Muscle of arm (tissue), 14 donors: Measurements from ENCODE around the gene MOBP. TPM values are rescaled to one million over a fixed set of nuclear protein-coding genes. Genes with fewer than 3 reads are reported as not detected.
A peak's percentile ranks its signal among the peaks of the same experiment; 100 is the strongest.
"Not testable (repeated sequence)": the region's sequence is repeated elsewhere in the genome, so short reads cannot be mapped to it uniquely, and the experiment has no call there.

Source experiments
- DNase-seq: peaks from one replicate; pipeline ENCODE4 v3.0.0-alpha.2; 2013
- long read RNA-seq, 11 donors: transcript quantifications; one replicate each; lab custom pipeline, GENCODE V29; 2026
- polyA plus RNA-seq, 12 donors: library from polyadenylated mRNA; unstranded; fragments of 120-200 nt; gene quantifications; one replicate each; pipeline ENCODE4 v1.2.1, GENCODE V29; 2013; ENCODE audit not compliant: insufficient read length in 12 of 12

The MOBP gene, protein sequence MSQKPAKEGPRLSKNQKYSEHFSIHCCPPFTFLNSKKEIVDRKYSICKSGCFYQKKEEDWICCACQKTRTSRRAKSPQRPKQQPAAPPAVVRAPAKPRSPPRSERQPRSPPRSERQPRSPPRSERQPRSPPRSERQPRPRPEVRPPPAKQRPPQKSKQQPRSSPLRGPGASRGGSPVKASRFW
- polyA plus RNA-seq: under 1 TPM in 8 of 12 donors, not detected in 4; 0.03 to 0.48 (median 0.14) TPM
- long read RNA-seq, donor 1: 0 reads
- long read RNA-seq, donor 2: 0 reads
- long read RNA-seq, donor 3: 0 reads
- long read RNA-seq, donor 4: 0 reads
- long read RNA-seq, donor 5: 0 reads
- long read RNA-seq, donor 6: 0 reads
- long read RNA-seq, donor 7: 0 reads
- long read RNA-seq, donor 8: 0 reads
- long read RNA-seq, donor 9: 0 reads
- long read RNA-seq, donor 10: 0 reads
- long read RNA-seq, donor 11: 0 reads

DNA sequence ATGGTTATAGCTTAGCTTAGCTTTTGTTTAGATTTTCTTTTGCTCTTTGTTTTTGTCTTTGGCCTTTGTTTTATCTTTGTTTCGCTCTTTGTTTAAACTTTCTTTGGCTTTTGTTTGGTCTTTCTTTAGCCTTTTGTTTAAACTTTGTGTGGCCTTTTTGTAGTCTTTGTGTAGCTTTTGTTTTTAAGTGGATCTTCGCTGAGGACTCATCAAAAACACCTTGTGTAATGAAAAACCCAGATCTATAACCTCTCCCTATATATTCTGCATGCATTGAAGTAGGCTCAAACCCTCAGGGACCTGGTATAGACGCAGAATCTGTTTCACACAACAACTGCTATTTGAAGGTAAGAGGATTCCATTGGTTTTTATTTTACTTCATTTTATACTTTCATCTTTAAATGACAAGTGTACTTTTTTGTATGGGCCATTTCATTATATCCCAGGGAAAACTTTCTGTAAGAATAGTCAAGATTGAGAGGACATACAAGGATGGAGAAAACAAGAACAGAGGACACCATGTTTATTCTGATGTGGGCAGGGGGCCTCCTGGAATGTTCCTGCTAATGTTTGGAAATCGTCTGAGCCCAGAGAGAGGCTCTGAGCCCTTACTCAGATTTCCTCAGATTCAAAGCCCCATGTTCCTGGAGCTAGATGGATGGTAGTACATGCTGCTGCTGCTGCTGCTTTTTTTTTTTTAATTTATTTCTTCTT, at the start of gene MOBP:
Gene MOBP (plus strand): TSS at position 287 of the 714 bp plus-strand sequence. CDS start 34,390 bp downstream, outside the sequence.
- no peak for DNase-seq

DNA sequence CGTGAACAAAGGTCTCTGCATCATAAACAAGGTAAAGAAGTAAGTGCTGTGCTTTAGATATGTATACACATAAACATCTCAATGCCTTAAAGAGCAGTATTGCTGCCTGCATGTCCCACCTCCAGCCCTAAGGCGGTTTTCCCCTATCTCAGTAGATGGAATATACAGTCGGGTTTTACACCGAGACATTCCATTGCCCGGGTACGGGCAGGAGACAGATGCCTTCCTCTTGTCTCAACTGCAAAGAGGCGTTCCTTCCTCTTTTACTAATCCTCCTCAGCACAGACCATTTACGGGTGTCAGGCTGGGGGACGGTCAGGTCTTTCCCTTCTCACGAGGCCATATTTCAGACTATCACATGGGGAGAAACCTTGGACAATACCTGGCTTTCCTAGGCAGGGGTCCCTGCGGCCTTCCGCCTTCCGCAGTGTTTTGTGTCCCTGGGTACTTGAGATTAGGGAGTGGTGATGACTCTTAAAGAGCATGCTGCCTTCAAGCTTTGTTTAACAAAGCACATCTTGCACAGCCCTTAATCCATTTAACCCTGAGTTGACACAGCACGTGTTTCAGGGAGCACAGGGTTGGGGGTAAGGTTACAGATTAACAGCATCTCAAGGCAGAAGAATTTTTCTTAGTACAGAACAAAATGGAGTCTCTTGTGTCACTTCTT, 48.8 kb upstream of the MOBP start:
- not testable (repeated sequence) for DNase-seq

DNA sequence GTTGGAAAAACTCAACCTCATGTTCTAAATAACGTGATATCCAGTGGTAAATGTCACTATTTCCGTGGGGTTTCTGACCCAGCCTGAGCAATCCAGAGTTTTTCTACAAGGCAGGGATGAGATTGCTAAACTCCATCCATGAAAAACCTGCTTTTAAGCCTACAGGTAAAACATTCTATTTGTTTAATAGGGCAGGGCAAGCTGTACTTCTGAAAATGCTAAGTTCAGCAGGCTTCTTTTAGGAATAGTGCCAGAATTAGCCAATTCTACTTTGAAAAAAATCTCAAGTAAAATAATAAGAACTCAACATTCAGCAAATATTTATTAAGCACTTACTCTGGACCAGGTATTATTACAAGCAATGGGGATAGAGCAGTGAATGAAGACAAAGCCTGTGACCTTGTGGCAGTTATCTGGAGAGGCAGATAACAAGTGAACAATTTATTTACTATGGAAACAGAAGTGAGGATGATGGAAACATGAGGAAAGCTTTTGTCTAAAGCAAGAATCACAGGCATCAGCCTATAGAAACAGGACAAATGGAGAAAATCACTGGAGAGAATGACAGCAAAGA, 47.7 kb upstream of the MOBP start:
- DNase-seq: no peak

DNA sequence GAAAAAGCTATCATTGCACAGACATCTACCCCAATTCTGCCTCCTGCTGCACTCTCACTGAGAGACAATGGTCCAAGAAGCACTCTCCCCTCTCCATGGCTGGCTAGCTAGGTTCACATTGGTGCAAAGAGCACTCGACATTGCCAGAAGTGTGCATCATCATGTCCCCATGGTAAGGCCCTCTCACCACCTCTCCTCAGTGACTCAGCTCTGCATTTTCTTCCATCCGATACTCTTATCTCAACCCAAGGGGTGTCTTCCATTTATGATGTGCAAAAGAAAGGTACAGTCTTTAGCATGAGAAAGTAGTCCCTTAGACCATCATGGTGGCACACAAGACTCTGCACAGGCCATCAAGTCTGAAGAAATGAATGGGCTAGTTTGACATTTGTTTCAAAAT, 46.9 kb upstream of the MOBP start:
- no peak for DNase-seq

DNA sequence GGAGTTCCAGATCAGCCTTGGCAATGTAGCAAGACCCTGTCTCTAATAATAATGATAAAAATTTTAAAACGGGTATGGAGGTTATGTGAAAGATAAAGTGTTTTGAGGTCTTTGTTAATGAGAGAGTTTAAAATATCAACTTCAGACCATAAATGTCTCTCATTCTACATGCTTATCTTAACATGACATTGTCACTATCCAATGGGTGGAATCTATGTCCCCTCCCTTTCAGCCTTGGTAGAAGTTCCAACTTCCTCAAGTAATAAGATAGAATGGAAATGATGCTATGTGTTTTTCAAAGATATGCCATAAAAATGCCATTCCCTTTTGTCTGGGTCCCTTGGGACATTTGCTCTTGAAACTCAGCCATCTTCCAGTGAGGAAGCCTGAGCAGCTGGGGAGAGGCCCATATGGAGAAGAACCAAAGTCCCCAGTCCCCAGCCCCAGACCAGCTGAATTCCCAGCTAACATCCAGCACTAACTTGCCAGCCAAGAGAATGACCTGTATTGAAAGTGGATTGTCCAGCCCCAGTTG, 44.0 kb upstream of the MOBP start:
- no peak for DNase-seq

DNA sequence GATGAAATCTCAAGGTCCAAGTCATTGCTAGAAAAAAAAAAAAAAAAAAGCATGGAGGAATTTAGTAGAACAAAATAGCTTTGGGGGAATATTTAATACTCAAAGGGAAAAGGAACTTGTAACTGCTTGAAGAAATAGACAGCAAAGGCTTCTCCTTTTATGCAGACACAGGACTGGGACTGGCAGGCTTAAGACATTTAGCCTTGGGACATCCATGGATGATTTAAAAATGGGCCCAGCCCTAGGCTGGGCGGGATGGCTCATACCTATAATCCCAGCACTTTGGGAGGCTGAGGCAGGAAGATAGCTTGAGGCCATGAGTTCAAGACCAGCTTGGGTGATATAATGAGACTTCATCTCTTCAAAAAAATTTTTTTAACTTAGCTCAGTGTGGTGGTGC, 41.2 kb upstream of the MOBP start:
- no peak for DNase-seq

DNA sequence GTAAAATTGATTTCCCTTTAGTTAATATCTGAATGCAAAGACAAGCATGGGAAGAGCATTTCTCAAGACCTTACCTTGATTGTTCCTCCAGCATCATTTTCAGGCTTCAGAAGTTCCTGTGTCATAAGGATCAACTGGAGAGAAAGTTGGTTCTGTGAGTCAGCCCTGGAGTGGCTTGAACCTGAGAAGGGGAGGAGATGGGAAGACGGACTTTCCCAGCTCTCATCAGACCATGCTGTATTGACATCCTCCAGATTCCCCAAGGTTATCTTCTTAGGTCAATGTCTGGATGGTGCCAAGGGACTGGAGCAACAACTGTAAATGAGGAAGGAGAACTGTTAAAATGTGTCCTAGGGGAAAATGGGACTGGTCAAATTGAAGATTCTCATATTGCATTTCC, 40.0 kb upstream of the MOBP start:
- DNase-seq: no peak

DNA sequence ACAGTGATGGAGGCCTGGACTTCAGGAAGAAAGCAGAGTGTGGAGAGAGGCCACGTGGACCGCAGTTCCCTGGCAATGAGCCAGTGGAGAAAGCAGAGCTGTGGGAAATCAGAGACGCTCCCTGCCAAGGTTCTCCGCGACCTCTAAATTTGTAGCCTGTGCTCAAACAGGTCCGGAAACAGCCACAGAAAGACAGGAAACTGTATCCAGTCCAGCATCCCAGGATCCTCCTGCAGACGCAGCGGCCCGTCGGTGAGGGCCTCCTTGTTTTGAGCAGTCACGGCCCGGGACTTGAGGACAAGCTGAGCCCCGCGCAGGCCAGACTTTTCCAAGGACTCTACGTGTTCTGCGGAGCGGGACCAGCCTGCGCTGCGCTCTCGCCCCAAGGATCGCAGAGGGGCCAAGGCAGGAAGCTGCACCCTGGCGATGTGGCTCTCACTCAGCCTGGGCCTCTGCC, 38.7 kb upstream of the MOBP start:
- DNase-seq: no peak

DNA sequence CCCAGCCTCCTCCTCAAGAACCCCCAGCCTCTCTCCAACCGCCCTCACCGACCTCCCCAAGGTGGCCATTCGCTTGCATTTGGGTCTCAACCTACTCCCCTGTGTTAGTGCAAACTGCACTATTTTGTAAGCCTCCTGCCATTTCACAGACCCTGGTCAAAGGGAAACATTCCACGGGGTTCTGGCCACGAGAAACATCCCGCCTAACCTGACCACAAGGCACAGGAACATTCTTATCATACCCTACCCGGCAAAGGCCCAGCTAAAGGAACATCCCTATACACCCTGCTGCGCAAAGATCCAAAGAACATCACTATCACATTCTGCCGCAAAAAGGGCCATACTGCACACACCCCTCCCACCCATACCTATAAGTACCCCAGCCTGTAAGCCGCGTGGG, 38.0 kb upstream of the MOBP start:
- DNase-seq: no peak

DNA sequence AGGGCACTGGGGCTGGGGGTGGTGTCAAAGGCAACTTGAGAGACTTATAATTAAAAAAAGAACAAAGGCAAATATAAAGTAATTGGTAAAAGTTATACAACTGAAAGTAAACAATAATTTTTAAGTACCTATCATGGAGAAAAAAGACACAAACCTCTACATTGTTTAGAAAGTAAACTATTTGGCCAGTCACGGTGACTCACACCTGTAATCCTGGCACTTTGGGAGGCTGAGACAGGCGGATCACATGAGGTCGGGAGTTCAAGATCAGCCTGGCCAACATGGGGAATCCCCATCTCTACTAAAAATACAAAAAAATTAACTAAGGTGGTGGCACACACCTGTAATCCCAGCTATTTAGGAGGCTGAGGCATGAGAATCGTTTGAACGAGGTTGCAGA, 35.1 kb upstream of the MOBP start:
- no peak for DNase-seq

DNA sequence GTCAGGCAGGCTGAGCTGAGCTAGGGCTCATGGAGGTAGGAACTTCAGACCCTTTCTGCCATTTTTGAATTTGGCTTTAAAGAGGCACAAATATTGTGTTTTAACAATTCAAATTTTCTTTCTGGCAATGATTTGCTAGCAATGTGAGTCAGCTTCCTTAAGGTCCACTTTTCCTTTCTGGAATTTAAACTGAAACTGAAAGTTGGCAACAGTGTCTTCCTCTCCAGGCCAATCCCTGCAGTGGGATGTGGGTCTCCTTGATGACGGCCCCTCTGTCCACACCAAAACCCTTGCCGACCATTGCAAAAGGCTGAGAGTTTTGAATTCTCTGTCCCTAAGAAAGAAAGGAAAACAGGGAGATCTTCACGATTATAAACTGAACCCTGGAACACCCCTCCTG, 33.8 kb upstream of the MOBP start:
- DNase-seq: no peak

DNA sequence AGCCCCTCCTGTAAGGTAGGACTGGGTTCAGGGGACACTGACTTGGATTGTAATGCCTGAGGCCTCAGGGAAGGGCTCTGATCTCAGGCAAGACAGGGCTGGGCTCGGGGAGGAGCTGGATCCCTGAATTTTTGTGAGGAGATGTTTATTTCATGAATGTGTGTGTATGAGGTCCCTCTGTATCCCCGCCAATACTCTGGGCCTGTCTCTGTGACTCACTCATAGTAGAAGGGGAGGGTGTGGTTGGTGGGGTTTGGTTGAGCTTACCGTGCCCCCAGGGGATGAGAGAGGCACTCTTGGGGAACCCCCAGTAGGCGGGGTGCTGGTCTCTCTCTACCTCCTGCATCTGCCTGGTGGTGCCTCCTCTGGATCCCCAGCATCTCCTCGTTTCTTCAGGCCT, 32.9 kb upstream of the MOBP start:
- DNase-seq: no peak

DNA sequence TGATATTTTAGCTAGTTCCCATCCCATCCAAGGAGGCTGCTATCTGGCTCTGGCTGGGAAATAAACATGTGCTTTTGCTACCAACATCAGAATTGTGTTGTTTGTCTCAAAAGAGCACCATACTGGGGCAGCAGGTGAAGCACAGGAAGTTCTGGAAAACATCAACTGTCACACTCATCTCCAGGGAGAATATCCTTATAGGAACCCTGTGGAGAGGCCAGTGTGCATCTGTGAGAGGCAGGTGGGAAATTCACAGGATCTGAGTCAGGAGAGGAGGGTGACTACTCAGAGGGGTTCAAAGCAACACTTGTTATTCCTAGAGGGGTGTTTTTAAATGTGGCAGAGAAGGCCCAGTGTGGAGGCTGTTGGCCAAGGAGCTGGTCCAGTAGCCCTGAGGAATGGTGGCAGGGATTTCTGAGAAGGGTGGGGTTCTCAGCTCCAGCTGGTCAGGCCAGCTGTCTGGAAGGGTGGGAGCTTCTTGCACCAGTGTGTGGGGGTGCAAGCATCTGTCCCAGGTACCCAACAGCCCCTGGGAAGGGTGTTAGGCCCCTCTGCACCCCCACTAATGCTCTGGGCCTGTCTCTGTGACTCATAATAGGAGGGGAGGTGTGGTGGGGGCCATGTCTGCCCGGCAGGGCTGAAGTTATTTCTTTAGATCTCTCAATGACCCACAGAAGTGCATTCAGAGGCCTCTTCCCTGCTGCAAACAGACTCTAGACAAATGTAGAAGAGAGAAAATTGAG, 32.3 kb upstream of the MOBP start:
- DNase-seq: no peak

DNA sequence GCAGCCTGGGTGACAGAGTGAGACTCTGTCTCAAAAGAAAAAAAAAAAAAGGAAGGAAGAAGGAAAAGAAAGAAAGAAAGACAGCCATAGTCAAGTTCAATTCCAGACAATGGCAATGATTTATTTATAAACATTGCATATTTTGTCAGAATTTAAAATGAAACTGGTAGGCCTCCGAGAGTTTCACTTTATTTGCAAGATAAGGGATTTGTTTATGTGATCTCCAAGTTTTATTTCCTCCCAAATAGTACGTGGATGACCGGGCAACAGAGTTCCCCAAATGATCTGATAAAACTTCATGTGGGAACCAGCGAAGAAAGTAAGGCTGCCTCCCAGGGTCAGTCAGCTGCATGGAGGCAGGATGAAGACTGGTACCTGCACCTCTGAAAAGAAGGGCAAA, 28.6 kb upstream of the MOBP start:
- no peak for DNase-seq

DNA sequence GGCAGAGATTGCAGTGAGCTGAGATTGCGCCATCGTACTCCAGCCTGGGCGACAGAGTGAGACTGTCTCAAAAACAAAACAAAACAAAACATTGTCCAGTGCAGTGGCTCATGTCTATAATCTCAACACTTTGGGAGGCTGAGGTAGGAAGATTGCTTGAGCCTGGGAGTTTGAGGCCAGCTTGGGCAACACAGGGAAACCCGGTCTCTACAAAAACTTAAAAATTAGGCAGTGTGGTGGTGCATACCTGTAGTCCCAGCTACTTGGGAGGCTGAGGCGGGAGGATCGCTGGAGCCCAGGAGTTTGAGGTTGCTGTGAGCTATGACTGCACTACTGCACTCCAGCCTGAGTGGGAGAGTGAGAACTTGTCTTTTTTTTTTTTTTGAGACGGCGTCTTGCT, 27.2 kb upstream of the MOBP start:
- no peak for DNase-seq

DNA sequence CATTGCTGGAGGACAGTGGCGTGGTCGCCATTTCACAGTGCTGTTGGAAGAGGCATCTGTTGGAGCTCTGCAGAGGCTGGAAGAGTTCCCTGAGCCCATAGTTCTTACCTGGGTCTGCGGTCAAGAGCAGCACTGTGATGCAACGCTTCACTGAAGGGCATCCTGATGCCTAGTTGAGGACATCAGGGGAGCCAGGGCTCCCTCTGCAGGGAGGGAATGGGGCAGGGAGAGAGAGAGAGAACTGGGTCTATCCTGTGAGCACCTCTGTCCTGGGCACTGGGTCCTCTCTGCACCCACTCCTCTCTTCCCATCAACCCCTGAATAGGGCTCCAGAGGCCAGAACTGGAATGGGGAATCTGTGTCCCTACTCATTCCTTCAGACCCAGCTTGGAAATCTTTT, 23.9 kb upstream of the MOBP start:
- DNase-seq: no peak

DNA sequence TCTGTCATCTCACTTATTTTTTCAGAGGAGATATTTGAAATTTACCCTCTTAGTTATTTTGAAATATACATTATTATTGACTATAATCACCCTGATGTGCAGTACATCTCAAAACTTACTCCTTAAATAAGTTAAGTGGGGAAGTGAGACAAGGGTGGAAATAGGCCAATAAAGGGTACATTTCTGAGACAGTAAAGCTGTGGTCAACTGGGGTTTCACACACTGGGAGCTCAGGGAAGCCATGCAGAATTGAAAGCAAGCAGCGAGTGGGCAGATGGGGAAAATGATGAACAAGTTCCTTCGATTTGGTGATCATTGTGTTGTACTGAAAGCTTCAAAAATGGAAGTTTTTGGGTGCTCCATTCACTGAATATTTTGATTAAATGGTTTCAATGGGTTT, 21.6 kb upstream of the MOBP start:
- no peak for DNase-seq

DNA sequence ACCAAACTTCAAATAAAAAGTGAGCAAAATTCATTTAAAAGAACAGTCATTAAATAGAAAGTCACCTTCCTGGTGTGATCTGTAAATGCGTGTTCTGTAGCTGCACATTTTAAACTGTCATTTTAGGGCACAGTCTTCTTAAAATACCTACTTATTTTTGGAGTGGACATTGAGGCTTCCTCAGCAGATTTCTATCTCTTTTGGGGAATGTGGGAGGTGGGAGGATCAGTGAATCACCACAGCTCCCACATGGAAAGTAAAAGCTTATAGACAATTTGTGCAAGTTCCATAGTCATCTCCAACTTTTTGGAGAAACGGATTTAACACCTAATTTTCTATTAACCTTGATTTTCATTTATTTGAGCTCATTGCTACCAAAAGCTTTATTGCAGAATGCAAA, 21.0 kb upstream of the MOBP start:
- no peak for DNase-seq

DNA sequence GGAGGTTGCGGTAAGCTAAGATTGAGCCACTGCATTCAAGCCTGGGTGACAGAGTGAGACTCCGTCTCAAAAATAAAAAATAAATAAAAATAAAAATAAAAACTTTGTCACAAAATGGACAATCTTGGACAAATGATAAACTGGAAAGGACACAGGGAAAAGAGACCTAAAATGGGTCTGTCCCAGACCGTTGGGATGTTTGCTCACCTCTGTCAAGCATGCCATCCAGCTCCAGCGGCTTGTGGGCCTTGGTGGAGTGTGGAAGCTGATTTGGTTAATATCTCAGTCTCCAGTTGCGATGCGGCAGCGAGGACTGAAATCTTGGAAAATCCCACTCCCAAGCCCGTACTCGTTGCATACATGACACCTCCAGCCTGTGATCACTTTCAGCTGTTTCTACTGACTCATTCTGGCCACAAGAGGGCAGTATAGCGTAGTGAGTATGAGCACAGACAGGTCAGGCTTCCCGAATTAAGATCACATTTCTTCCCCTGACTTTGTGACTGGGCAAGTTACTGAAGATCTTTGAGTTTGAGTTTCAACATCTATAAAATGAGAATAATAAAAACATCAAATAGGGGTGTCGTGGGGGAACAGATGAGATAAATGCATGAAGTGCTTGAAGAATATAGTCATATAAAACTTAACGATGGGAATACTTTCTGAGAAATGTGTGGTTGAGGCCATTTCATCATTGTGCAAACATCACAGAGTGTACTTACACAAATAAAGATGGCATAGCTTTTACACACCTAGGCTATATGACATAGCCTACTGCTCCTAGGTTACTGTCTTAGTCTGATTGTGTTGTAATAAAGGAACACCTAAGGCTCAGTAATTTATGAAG, 19.6 kb upstream of the MOBP start:
- peak; percentile 77 for DNase-seq

DNA sequence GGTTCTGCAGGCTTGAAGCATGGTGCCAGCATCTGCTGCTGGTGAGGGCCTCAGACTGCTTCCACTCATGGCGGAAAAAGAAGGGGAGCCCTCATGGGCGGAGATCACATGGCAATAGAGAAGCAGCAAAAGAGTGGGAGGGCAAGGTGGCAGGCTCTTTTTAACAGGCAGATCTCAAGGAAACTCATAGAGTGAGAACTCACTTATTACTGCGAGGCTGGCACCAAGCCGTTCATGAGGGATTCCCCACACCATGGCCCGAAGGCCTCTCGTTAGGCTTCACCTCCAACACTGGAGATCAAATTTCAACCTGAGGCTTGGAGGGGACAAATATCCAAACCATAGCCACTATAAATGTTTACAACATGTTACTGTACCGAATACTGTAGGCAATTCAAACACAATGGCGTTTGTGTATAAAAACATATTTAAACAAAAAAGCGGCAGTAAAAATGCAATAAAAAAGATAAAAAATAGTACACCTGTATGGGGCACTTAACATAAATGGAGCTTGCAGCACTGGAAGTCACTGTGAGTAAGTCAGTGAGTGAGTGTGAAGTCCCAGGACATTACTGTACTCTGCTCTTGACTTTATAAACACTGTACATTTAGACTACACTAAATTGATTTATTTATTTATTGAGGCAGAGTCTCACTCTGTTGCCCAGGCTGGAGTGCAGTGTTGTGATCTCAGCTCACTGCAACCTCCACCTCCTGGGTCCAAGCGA, 18.8 kb upstream of the MOBP start:
- DNase-seq: no peak
